ENCODE data around the gene PIGX. TPM values are rescaled to one million over a fixed set of nuclear protein-coding genes. Genes with fewer than 3 reads are reported as not detected.
A peak's percentile ranks its signal among the peaks of the same experiment; 100 is the strongest.

The PIGX gene
- total RNA-seq, 5 donors from 2014 or later (not counting 1 experiment from before 2014, with no cell fraction given) = 18.9 to 27.9 (median 22.3) TPM

DNA sequence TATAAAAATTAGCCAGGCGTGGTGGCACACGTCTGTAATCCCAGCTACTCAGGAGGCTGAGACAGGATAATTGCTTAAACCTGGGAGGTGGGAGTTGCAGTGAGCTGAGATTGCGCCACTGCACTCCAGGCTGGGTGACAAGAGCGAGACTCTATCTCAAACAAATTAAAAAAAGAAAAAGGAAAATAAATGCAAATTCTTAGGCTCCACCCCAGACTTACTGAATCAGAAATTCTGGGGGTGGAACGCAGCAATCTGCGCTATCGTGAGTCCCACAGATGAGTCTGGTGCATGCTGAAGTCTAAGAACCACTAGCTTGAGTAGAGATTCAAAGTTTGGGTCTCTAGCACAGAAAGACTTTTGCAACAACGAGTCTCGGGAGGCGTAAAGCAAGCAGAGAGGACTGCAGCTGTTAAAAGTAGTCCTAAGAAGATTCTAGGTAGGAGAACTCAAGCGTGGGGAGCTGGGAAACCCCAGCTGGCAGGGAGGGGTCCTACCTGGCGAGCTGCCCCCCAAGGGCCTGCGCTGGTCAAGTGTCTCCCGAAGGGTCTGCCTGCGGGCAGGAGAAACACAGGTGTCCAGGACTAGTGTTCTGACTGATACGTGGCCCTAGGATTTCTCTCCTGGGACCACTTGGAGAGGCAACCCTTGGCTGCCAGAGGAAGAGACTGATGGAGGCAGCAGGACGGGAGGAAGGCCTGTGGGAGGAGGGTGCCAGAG lies 22.1 kb upstream of the PIGX start:
- CTCF ChIA-PET = interaction anchor here (0.6 to 1.0 kb wide), 4 partner anchors 21 to 155 kb away, joined by 3 to 6 read pairs (median 4); no protein-coding TSS in a partner anchor
- no peak for DNase-seq

DNA sequence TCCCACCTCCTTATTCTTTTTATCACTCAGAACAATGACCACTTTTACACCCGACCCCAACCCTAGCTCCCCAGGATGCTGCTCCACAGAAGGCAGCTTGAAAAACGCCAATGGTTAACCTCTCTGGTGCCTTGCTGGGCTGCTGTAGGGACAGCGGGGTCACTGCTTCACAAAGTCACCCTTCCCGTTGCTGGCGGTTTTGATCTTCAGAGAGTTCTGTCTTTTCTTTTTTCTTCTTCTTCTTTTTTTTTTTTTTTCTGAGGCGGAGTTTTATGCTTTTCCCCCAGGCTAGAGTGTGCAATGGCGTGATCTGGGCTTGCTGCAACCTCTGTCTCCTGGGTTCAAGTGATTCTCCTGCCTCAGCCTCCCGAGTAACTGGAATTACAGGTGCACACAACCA lies 20.8 kb upstream of the PIGX start:
- peaks cover 2 to 11% (median 7%) of the 10 kb centered on the region in 3 donors for H3K4me1 Mint-ChIP-seq
- WGBS (ENCODE audit: insufficient coverage) = 83% methylated on average over 1 of the region's 8 CpGs
- H3K36me3 Mint-ChIP-seq = no peaks in the 10 kb centered on the region
- H3K27ac Mint-ChIP-seq = no peak overlapping the region
- H3K4me3 ChIP-seq (ENCODE audit: control insufficient read depth in 1 of 2, extremely low read depth in 1 of 2, low read length in 1 of 2) = no peak overlapping the region
- H3K27me3 ChIP-seq (replicated peaks in 1 of 2; ENCODE audit: control insufficient read depth in 2 of 2, extremely low read depth in 1 of 2, insufficient read depth in 2 of 2, low read length in 1 of 2) = no peaks in the 10 kb centered on the region
- no peaks in the 10 kb centered on the region for H3K9me3 ChIP-seq
- peaks cover 0 to 17% of the 10 kb centered on the region in 2 experiments for H3K4me1 ChIP-seq (ENCODE audit: control insufficient read depth in 1 of 2, extremely low read depth in 1 of 2, insufficient read depth in 2 of 2, low read length in 2 of 2)
- no peak for ATAC-seq (replicated peaks in 1 of 4)
- no peaks in the 10 kb centered on the region for H3K36me3 ChIP-seq (ENCODE audit: control insufficient read depth in 2 of 2, extremely low read depth in 1 of 2, insufficient read depth in 1 of 2, low read length in 1 of 2)
- H3K27me3 Mint-ChIP-seq = no peaks in the 10 kb centered on the region
- no peak overlapping the region for H3K4me3 Mint-ChIP-seq
- H3K27ac ChIP-seq (ENCODE audit: low read length) = no peak overlapping the region
- no peak for DNase-seq
- ChIA-PET CTCF (no interaction called here), POLR2A (no interaction called here)
- H3K9me3 Mint-ChIP-seq = no peaks in the 10 kb centered on the region

More for the DNA sequence above, 22.1 kb upstream of the PIGX start:
- Histone ChIP-seq H3K9me3 (no peaks in the 10 kb centered on the region), H3K4me3 (ENCODE audit: control insufficient read depth in 1 of 2, extremely low read depth in 1 of 2, low read length in 1 of 2) (no peak overlapping the region), H3K4me1 (ENCODE audit: control insufficient read depth in 1 of 2, extremely low read depth in 1 of 2, insufficient read depth in 2 of 2, low read length in 2 of 2) (peaks cover under 1 to 14% of the 10 kb centered on the region in 2 experiments), H3K27ac (ENCODE audit: low read length) (no peak overlapping the region), H3K36me3 (ENCODE audit: control insufficient read depth in 2 of 2, extremely low read depth in 1 of 2, insufficient read depth in 1 of 2, low read length in 1 of 2) (no peaks in the 10 kb centered on the region), H3K27me3 (replicated peaks in 1 of 2; ENCODE audit: control insufficient read depth in 2 of 2, extremely low read depth in 1 of 2, insufficient read depth in 2 of 2, low read length in 1 of 2) (no peaks in the 10 kb centered on the region)
- H3K27ac Mint-ChIP-seq = peak overlapping the region in 1 of 2 donors; percentile 58
- ATAC-seq (replicated peaks in 1 of 4) = no peak
- H3K36me3 Mint-ChIP-seq = no peaks in the 10 kb centered on the region
- no peak overlapping the region for H3K4me3 Mint-ChIP-seq
- H3K9me3 Mint-ChIP-seq = no peaks in the 10 kb centered on the region
- peaks cover 3 to 7% (median 5%) of the 10 kb centered on the region in 3 donors for H3K4me1 Mint-ChIP-seq
- no peaks in the 10 kb centered on the region for H3K27me3 Mint-ChIP-seq
- POLR2A ChIA-PET = interaction anchor here in 1 of 2 donors (0.6 kb wide), 1 partner anchor 36 kb away, joined by 4 read pairs; no protein-coding TSS in a partner anchor
- WGBS (ENCODE audit: insufficient coverage) = 98% methylated on average over 13 of the region's 17 CpGs

DNA sequence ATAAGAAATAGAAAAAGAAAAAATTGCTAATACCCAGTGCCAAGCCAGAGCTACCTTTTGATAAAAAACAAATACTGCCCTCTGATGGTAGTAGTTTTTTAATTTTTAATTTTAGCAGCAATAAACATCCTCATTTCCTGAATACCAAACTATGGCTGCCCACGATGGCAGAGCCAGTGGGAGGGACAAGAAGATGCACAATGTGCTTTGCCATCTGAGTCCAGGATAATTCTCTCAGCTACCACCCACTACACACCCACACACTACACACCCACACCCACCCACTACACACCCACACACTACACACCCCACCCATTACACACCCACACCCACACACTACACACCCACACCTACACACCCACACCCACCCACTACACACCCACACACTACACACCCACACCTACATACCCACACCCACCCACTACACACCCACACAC lies 18.0 kb upstream of the PIGX start:
- Mint-ChIP-seq H3K4me1 (peaks cover 2 to 11% (median 7%) of the 10 kb centered on the region in 3 donors), H3K27me3 (no peaks in the 10 kb centered on the region), H3K9me3 (no peaks in the 10 kb centered on the region), H3K36me3 (no peaks in the 10 kb centered on the region), H3K27ac (peak overlapping the region in 1 of 2 donors; percentile 22), H3K4me3 (no peak overlapping the region)
- Histone ChIP-seq H3K9me3 (no peaks in the 10 kb centered on the region), H3K27ac (ENCODE audit: low read length) (no peak overlapping the region), H3K4me3 (ENCODE audit: control insufficient read depth in 1 of 2, extremely low read depth in 1 of 2, low read length in 1 of 2) (no peak overlapping the region), H3K27me3 (replicated peaks in 1 of 2; ENCODE audit: control insufficient read depth in 2 of 2, extremely low read depth in 1 of 2, insufficient read depth in 2 of 2, low read length in 1 of 2) (no peaks in the 10 kb centered on the region), H3K4me1 (ENCODE audit: control insufficient read depth in 1 of 2, extremely low read depth in 1 of 2, insufficient read depth in 2 of 2, low read length in 2 of 2) (peaks cover 0 to 17% of the 10 kb centered on the region in 2 experiments), H3K36me3 (ENCODE audit: control insufficient read depth in 2 of 2, extremely low read depth in 1 of 2, insufficient read depth in 1 of 2, low read length in 1 of 2) (no peaks in the 10 kb centered on the region)
- WGBS (ENCODE audit: insufficient coverage) = no CpG with 5 or more reads among the region's 1 CpG
- ChIA-PET CTCF (interaction anchor here (0.5 to 1.2 kb wide), 9 partner anchors 9 to 125 kb away, joined by 3 to 8 read pairs (median 3); no protein-coding TSS in a partner anchor), POLR2A (interaction anchor here in 1 of 2 donors (0.8 kb wide), 1 partner anchor 21 kb away, joined by 4 read pairs; no protein-coding TSS in a partner anchor)
- DNase-seq (peak in 16 of 35 experiments; percentile 6 to 62 (median 21)), ATAC-seq (replicated peaks in 1 of 4) (peak; percentile 34 to 67 (median 56))

DNA sequence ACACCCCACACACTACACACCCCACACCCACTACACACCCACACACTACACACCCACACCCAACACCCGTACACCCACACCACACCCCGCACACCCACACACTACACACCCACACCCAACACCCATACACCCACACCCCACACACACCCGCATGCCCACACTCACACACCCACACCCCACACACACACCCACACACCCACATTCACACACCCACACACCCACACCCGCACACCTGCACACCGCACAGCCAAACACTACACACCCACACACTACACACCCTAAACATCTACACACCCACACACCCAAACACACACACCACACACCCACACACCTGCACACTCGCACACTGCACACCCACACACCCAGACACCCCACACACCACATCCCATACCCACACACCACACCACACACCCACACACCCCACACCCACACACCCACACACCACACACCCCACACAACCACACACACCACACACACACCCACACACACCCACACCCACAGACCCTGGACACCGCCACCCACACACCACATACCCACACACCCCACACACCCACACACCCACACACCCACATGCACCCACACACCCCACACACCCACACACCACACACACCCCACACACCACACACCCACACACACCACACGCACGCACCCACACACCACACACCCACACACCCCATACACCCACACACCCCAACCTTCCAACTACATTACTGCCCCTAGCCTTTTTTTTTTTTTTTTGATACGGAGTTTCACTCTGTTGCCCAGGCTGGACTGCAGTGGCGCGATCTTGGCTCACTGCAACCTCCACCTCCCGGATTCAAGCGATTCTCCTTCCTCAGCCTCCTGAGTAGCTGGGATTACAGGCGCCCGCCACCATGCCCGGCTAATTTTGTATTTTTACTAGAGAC lies 17.0 kb upstream of the PIGX start:
- H3K9me3 ChIP-seq = no peaks in the 10 kb centered on the region
- H3K9me3 Mint-ChIP-seq = no peaks in the 10 kb centered on the region
- no peaks in the 10 kb centered on the region for H3K27me3 Mint-ChIP-seq
- peak overlapping the region; percentile 29 for H3K27ac ChIP-seq (ENCODE audit: low read length)
- peaks cover 2 to 11% (median 7%) of the 10 kb centered on the region in 3 donors for H3K4me1 Mint-ChIP-seq
- ChIA-PET POLR2A (no interaction called here), CTCF (interaction anchor here (0.7 to 1.6 kb wide), 3 partner anchors 10 to 83 kb away, joined by 3 to 4 read pairs (median 3); no protein-coding TSS in a partner anchor)
- H3K36me3 Mint-ChIP-seq = no peaks in the 10 kb centered on the region
- H3K36me3 ChIP-seq (ENCODE audit: control insufficient read depth in 2 of 2, extremely low read depth in 1 of 2, insufficient read depth in 1 of 2, low read length in 1 of 2) = no peaks in the 10 kb centered on the region
- peak overlapping the region in 1 of 2 donors; percentile 39 for H3K27ac Mint-ChIP-seq
- DNase-seq (peak in 3 of 35 experiments; percentile 4 to 25 (median 14)), ATAC-seq (replicated peaks in 1 of 4) (peak in 2 of 4 experiments; percentile 26 to 40)
- WGBS (ENCODE audit: insufficient coverage) = 60% methylated on average over 14 of the region's 17 CpGs
- no peaks in the 10 kb centered on the region for H3K27me3 ChIP-seq (replicated peaks in 1 of 2; ENCODE audit: control insufficient read depth in 2 of 2, extremely low read depth in 1 of 2, insufficient read depth in 2 of 2, low read length in 1 of 2)
- no peak overlapping the region for H3K4me3 ChIP-seq (ENCODE audit: control insufficient read depth in 1 of 2, extremely low read depth in 1 of 2, low read length in 1 of 2)
- H3K4me1 ChIP-seq (ENCODE audit: control insufficient read depth in 1 of 2, extremely low read depth in 1 of 2, insufficient read depth in 2 of 2, low read length in 2 of 2) = peaks cover 0 to 17% of the 10 kb centered on the region in 2 experiments
- no peak overlapping the region for H3K4me3 Mint-ChIP-seq

- no peaks in the 10 kb centered on the region for H3K9me3 ChIP-seq
- H3K4me1 Mint-ChIP-seq = peaks cover 2 to 11% (median 7%) of the 10 kb centered on the region in 3 donors
- CTCF ChIA-PET = interaction anchor here (0.7 to 1.6 kb wide), 3 partner anchors 11 to 83 kb away, joined by 3 to 4 read pairs (median 3); no protein-coding TSS in a partner anchor
- H3K27me3 ChIP-seq (replicated peaks in 1 of 2; ENCODE audit: control insufficient read depth in 2 of 2, extremely low read depth in 1 of 2, insufficient read depth in 2 of 2, low read length in 1 of 2) = no peaks in the 10 kb centered on the region
- H3K27me3 Mint-ChIP-seq = no peaks in the 10 kb centered on the region
- no peak overlapping the region for H3K4me3 ChIP-seq (ENCODE audit: control insufficient read depth in 1 of 2, extremely low read depth in 1 of 2, low read length in 1 of 2)
- ATAC-seq (replicated peaks in 1 of 4) = no peak
- peaks cover 0 to 17% of the 10 kb centered on the region in 2 experiments for H3K4me1 ChIP-seq (ENCODE audit: control insufficient read depth in 1 of 2, extremely low read depth in 1 of 2, insufficient read depth in 2 of 2, low read length in 2 of 2)
- no peaks in the 10 kb centered on the region for H3K36me3 Mint-ChIP-seq
- no peak overlapping the region for H3K4me3 Mint-ChIP-seq
- no peaks in the 10 kb centered on the region for H3K36me3 ChIP-seq (ENCODE audit: control insufficient read depth in 2 of 2, extremely low read depth in 1 of 2, insufficient read depth in 1 of 2, low read length in 1 of 2)
- no peak overlapping the region for H3K27ac ChIP-seq (ENCODE audit: low read length)
- peak overlapping the region; percentile 39 for H3K27ac Mint-ChIP-seq
- H3K9me3 Mint-ChIP-seq = no peaks in the 10 kb centered on the region
- POLR2A ChIA-PET = no interaction called here
- 93% methylated on average over 4 of the region's 5 CpGs for WGBS (ENCODE audit: insufficient coverage)
- DNase-seq = no peak
Measured at GRCh38 chr3:196695849-196696226, 16.3 kb upstream of the PIGX start.

DNA sequence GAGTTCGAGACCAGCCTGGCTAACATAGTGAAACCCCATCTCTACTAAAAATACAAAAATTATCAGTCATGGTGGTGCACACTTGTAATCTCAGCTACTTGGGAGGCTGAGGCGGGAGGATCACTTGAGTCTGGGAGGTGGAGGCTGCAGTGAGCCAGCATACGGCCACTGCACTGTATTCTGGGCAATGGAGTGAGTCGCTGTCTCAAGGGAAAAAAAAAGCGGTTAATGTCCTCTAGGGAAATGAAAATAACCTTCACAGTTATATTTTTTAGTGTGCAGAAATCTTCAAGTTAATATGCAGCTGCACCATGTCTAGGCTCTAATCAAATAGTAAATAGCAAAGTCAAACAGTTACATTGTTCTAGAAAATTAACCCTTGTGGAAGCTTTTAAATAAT lies 14.9 kb upstream of the PIGX start:
- H3K4me3 Mint-ChIP-seq = no peak overlapping the region
- peaks cover 2 to 11% (median 7%) of the 10 kb centered on the region in 3 donors for H3K4me1 Mint-ChIP-seq
- H3K27me3 ChIP-seq (replicated peaks in 1 of 2; ENCODE audit: control insufficient read depth in 2 of 2, extremely low read depth in 1 of 2, insufficient read depth in 2 of 2, low read length in 1 of 2) = no peaks in the 10 kb centered on the region
- H3K9me3 Mint-ChIP-seq = no peaks in the 10 kb centered on the region
- CTCF ChIA-PET = no interaction called here
- POLR2A ChIA-PET = no interaction called here
- no CpG with 5 or more reads among the region's 5 CpGs for WGBS (ENCODE audit: insufficient coverage)
- H3K4me1 ChIP-seq (ENCODE audit: control insufficient read depth in 1 of 2, extremely low read depth in 1 of 2, insufficient read depth in 2 of 2, low read length in 2 of 2) = peaks cover 0 to 17% of the 10 kb centered on the region in 2 experiments
- H3K27ac ChIP-seq (ENCODE audit: low read length) = no peak overlapping the region
- ATAC-seq (replicated peaks in 1 of 4) (no peak), DNase-seq (no peak)
- no peaks in the 10 kb centered on the region for H3K27me3 Mint-ChIP-seq
- no peaks in the 10 kb centered on the region for H3K36me3 ChIP-seq (ENCODE audit: control insufficient read depth in 2 of 2, extremely low read depth in 1 of 2, insufficient read depth in 1 of 2, low read length in 1 of 2)
- H3K9me3 ChIP-seq = no peaks in the 10 kb centered on the region
- no peak overlapping the region for H3K27ac Mint-ChIP-seq
- no peaks in the 10 kb centered on the region for H3K36me3 Mint-ChIP-seq
- H3K4me3 ChIP-seq (ENCODE audit: control insufficient read depth in 1 of 2, extremely low read depth in 1 of 2, low read length in 1 of 2) = no peak overlapping the region

Measured in T-cell (primary cell).